ENCODE measurements around the gene GLP1R.

Gene GLP1R

DNA sequence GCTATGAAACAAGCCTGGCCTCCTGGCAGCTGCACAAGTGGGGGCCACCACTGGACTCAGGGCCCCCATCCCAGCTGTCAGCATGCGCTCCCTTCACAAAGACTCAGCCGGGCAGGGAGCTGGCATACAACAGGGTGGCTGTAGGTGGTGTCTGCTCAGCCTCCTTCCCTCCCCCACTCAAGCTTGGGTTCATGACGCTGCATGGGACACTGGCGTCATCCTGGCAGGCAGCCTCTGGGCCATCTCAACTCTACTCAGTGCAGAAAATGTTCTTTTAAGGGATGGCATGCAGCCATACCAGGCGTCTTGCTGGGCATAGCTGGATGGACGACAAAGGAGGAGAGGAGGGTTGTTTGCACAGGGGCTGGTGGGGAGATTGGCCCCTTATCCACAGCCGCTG lies 35.9 kb downstream of the GLP1R start:
- TF ChIP-seq, protein P1, sequence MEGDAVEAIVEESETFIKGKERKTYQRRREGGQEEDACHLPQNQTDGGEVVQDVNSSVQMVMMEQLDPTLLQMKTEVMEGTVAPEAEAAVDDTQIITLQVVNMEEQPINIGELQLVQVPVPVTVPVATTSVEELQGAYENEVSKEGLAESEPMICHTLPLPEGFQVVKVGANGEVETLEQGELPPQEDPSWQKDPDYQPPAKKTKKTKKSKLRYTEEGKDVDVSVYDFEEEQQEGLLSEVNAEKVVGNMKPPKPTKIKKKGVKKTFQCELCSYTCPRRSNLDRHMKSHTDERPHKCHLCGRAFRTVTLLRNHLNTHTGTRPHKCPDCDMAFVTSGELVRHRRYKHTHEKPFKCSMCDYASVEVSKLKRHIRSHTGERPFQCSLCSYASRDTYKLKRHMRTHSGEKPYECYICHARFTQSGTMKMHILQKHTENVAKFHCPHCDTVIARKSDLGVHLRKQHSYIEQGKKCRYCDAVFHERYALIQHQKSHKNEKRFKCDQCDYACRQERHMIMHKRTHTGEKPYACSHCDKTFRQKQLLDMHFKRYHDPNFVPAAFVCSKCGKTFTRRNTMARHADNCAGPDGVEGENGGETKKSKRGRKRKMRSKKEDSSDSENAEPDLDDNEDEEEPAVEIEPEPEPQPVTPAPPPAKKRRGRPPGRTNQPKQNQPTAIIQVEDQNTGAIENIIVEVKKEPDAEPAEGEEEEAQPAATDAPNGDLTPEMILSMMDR (IDR thresholded peaks at IDR 0.05) = no peak

DNA sequence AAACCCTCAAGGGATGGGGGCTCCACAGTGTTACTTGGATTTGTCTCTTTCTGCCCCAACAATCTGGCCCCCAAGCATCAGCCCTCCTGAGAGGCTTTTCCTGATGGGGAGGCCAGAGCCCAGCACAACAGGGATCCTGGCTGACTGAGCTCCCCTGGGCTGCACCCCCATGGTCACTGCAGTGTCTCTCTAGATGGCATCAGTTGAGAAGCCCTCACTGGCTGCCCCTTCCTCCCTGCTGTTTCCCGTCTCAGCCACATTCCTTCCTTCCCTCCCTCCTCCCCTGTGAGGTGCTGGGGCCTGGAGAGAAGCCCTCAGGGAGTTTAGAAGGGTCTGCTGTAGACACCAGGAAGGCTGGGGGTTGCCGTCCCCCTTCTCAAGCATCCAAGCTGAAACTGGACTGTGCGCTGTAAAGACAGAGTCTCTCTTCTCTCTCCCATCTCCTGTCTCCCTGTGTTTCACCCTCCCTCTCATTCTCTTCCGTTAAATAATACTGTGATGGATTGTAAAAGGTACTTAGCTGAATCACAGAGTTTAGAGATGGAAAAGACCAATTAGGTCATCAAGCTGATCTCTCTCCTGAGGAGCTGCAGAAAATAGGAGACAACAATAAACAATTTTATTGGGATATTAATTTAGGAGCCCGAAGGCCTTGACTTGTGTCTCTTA lies 36.7 kb downstream of the GLP1R start:
- TF ChIP-seq, protein P1 (IDR thresholded peaks at IDR 0.05) = no peak

DNA sequence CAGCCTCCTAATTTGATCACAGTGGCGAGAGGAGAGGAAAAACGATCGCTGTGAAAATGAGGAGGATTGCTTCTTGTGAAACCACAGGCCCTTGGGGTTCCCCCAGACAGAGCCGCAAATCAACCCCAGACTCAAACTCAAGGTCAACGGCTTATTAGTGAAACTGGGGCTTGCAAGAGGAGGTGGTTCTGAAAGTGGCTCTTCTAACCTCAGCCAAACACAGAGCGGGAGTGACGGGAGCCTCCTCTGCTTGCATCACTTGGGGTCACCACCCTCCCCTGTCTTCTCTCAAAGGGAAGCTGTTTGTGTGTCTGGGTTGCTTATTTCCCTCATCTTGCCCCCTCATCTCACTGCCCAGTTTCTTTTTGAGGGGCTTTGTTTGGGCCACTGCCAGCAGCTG lies 37.7 kb downstream of the GLP1R start:
- TF ChIP-seq, protein P1 (IDR thresholded peaks at IDR 0.05) = no peak

DNA sequence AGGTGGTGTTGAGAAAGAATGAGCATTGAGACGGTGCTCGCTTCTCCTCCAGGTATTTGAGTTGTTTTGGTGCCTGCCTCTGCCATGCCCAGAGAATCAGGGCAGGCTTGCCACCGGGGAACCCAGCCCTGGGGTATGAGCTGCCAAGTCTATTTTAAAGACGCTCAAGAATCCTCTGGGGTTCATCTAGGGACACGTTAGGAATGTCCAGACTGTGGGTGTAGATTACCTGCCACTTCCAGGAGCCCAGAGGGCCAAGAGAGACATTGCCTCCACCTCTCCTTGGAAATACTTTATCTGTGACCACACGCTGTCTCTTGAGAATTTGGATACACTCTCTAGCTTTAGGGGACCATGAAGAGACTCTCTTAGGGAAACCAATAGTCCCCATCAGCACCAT lies 38.1 kb downstream of the GLP1R start:
- TF ChIP-seq, protein P1 (IDR thresholded peaks at IDR 0.05) = no peak

DNA sequence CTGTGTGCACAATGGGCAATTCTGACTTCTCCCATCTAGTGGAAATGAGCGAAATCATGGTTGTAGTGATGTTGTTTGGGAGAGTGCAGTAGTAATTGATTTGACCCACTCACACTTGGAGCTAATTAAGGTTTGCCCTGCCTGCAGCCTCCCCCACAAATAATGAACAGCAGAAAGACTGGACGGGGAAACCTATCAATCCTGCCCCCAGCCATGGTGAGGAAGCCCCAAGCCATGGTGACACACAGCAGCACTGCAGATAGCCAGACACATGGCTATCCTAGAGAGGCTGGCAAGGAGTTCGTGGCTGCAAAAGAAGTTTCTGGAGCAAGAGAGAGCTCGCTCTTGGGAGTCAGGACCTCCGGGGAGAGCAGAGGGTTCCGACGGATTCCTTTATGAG lies 38.6 kb downstream of the GLP1R start:
- TF ChIP-seq, protein P1 (IDR thresholded peaks at IDR 0.05) = no peak

DNA sequence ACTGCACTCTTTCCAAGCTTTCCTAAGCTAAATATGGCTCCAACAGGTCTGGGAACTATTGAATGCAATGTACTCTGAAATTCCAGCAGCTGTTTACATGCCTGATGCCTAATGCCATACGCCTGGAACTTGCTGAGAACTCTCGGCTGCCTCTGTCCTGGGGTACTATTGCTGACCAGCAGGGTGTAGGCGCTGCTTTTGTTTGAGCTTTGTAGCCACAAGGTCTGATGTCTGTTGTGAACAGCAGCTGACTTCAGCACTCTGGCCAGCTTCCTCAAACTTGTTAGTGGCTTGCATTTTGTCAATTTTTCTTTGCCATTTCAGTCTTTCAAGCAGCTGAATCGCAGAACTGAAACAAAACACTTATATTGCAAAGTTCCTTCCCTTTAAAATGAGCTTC lies 39.8 kb downstream of the GLP1R start:
- TF ChIP-seq, protein P1 (IDR thresholded peaks at IDR 0.05) = peak; percentile 43

DNA sequence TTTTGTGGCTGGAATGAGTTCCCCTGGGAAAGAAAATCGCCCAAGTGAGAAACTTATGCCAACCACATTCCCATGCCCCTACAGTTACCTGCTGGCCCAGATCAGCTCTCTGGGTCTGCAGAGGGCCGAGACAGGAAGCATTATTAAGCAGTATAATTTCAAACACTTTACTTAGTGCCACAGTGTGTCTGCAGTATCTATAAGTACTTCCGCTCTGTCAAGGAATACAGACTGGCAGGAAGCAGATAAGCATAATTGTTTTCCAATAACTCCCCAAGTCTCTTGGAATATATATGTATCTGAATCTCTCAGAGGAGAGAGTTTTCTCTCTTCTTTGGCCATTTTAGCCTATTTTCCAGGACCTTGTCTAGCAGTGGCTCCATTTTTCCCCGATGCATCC lies 41.5 kb downstream of the GLP1R start:
- TF ChIP-seq, protein P1 (IDR thresholded peaks at IDR 0.05) = no peak

DNA sequence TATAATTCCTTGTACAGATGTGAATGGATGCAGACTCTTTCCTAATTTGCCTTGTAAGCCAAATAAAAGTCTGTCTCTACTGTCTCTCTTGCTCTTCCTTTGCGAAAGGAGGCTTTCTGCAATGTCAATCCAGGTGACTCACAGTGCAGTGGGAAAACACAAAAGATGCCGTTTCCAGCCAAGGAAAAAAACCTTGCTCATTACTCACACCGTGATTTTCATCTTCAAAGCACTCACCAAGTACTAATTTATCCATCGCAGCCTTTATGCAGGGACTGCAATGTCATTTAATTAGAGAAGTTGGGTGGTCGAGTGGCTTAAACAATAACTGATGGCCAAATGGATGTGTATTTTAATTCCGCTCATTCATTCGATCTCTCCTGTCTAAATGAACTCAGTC lies 42.6 kb downstream of the GLP1R start:
- TF ChIP-seq, protein P1 (IDR thresholded peaks at IDR 0.05) = no peak

Data from LNCAP (cell line).